Measurements from ENCODE around the gene GRAMD1A. TPM values are rescaled to one million over a fixed set of nuclear protein-coding genes. Genes with fewer than 3 reads are reported as not detected.
"Not testable (repeated sequence)": the region's sequence is repeated elsewhere in the genome, so short reads cannot be mapped to it uniquely, and the experiment has no call there.

Gene GRAMD1A
- total RNA-seq, 1 donor from 2014 or later = 46.6 TPM

GRCh38 chr19:35002037-35002535, 2.0 kb downstream of the GRAMD1A start:
- DNase-seq (ENCODE audit: low read depth, low spot score) = no peak

GRCh38 chr19:35004517-35005255, 4.6 kb downstream of the GRAMD1A start:
- DNase-seq (ENCODE audit: low read depth, low spot score) = no peak

- DNase-seq (ENCODE audit: low read depth, low spot score) = no peak
These were observed 5.3 kb downstream of the GRAMD1A start for GRCh38 chr19:35005256-35005977.

- not testable (repeated sequence) for DNase-seq (ENCODE audit: low read depth, low spot score)
These were observed 5.9 kb downstream of the GRAMD1A start for GRCh38 chr19:35006007-35006341.

- peak; percentile 58 for DNase-seq (ENCODE audit: low read depth, low spot score)
These were observed 6.3 kb downstream of the GRAMD1A start for GRCh38 chr19:35006342-35006998.

GRCh38 chr19:35006999-35007365, 6.9 kb downstream of the GRAMD1A start:
- no peak for DNase-seq (ENCODE audit: low read depth, low spot score)

GRCh38 chr19:35007427-35007826, 7.3 kb downstream of the GRAMD1A start:
- DNase-seq (ENCODE audit: low read depth, low spot score) = not testable (repeated sequence)

GRCh38 chr19:35008891-35009341, 8.8 kb downstream of the GRAMD1A start:
- DNase-seq (ENCODE audit: low read depth, low spot score) = no peak

- DNase-seq (ENCODE audit: low read depth, low spot score) = no peak
These were observed 9.6 kb downstream of the GRAMD1A start for GRCh38 chr19:35009424-35010415.

- no peak for DNase-seq (ENCODE audit: low read depth, low spot score)
These were observed 11.1 kb downstream of the GRAMD1A start for GRCh38 chr19:35011091-35011689.

GRCh38 chr19:35011737-35012682, 11.9 kb downstream of the GRAMD1A start:
- DNase-seq (ENCODE audit: low read depth, low spot score) = no peak

GRCh38 chr19:35013041-35013819, 13.1 kb downstream of the GRAMD1A start:
- DNase-seq (ENCODE audit: low read depth, low spot score) = no peak

- DNase-seq (ENCODE audit: low read depth, low spot score) = no peak
These were observed 14.0 kb downstream of the GRAMD1A start for GRCh38 chr19:35013820-35014754.

GRCh38 chr19:35014774-35015173, 14.7 kb downstream of the GRAMD1A start:
- not testable (repeated sequence) for DNase-seq (ENCODE audit: low read depth, low spot score)

- no peak for DNase-seq (ENCODE audit: low read depth, low spot score)
These were observed 15.3 kb downstream of the GRAMD1A start for GRCh38 chr19:35015270-35015953.

- DNase-seq (ENCODE audit: low read depth, low spot score) = no peak
These were observed 15.8 kb downstream of the GRAMD1A start for GRCh38 chr19:35015954-35016351.

GRCh38 chr19:35017507-35017906, 17.4 kb downstream of the GRAMD1A start:
- DNase-seq (ENCODE audit: low read depth, low spot score) = no peak
